HG03575 (cell line): ENCODE results near the gene WSCD2.

ENCODE experiments used
- ATAC-seq: cut with Tn5 transposase; IDR thresholded peaks from one replicate; pipeline ENCODE4 v1.9.1; 2021; ENCODE audit not compliant: unreplicated experiment, insufficient number of reproducible peaks, low FRiP score; ENCODE audit errors: extremely low read depth

Gene WSCD2

DNA sequence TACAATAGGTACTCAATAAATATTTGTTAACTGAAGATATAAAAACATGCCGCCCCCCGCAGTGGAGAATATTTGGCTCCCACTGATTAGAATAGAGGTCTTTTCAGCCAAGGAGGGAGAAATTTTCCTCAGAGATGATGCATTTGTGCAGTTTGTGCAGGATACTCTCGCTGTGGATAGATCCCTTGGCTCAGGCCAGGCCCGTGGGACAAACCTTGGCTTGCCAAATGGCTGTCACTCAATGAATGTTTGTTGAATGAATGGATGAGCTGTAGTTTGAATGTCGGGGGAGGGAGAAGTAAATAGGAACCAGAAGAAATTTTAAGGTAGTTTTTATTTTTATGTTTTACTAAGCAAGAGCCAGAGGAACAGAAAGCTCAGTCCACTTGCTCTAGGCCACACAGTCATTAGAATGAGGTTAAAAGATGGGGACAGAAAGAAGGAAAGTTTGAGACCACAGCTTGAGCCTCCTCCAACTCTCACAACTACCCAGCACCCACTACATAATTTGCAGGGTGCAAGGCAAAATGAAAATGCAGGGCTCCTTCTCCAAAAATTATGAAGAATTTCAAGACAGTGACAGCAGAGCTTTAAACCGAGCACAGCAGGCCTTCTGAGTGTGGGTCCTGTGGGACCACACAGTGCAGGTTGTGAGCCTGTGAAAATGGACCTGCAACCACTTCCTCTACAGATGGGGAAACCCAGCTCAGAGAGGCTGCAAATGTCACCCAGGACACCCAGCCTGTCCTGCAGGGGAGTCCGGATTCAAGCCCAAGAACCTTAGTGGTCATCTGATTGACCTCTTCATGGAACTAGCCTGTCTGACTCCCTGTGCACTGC is 51.4 kb downstream of the WSCD2 start:
- no peak for ATAC-seq

GRCh38 chr12:108181095-108181454 is 52.0 kb downstream of the WSCD2 start:
- no peak for ATAC-seq

DNA sequence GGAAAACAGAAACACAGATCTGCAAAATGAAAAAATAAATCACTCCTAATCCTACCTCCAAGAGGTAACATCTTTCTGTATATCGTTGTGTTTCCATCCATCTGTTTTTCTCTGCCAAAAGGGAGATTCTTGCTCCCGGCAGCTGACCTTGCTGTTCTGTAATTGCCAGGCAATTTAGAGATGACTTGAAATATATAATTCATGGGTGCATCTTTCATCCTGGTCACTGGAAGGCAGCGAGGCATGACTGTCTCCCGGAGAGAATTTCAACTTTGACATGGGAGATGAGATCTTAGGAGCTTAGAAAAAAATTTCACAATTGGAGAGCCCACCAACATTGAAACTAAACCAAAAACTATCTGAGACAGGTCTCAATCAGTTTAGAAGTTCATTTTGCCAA is 53.0 kb downstream of the WSCD2 start:
- ATAC-seq, result no peak

GRCh38 chr12:108185002-108185401 is 55.9 kb downstream of the WSCD2 start:
- ATAC-seq, result no peak

GRCh38 chr12:108187831-108188230 is 58.7 kb downstream of the WSCD2 start:
- ATAC-seq, result no peak

DNA sequence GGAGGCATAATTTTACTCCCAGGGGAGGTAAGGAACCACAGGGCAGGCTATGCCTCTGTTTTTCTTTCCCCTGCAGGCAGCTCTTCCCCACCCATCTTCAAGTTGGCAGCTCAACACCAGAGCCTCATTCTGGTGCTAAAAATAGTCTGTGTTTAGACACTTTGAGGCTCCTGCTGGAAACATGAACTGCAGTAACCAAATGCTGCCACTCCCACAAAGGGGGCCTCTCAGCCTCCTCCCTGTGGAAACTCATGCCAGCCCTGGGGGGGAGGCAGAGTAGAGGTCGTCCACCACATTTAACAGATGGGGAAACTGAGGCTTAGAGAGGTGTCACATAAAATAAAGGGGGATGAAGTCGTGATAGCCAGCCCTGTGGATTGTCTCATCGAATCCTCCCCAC is 61.4 kb downstream of the WSCD2 start:
- ATAC-seq, result no peak

DNA sequence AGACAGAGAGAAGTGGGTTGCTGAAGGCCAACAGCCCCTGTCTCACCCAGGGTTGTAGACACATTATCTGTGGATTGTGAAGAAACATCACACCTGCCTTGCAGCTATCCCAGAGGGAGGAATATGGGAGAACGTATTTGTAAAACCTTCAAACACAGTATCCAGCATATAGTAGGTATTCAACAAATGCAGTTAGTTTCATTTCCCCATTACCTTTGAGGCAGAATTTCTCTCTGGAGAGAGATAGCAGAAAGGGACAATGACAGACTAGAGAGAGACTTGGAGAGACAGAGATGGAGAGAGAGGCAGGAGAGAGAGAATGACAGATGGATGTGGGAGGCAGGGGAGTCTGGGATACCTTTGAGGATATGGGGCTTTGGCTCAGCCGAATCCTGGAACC is 62.0 kb downstream of the WSCD2 start:
- ATAC-seq, result no peak

DNA sequence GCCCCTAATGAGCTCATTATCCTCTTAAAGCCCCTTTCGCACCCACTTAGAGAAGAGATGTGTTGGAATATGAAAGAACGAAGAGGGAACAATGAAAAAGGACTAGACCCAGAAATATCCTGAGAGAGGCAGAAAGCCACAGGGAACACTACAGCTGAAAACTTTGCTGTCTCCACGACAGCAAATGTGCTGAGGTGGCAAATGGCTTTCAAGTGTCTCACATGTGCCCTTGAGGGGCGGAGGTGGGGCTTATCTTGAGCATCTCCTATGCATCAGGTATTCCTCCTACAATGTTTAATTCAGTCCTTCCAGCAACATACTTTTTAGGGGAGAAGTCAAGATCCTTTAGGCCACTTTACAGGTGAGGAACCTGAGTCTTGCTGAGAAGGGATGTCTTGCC is 62.9 kb downstream of the WSCD2 start:
- no peak for ATAC-seq

DNA sequence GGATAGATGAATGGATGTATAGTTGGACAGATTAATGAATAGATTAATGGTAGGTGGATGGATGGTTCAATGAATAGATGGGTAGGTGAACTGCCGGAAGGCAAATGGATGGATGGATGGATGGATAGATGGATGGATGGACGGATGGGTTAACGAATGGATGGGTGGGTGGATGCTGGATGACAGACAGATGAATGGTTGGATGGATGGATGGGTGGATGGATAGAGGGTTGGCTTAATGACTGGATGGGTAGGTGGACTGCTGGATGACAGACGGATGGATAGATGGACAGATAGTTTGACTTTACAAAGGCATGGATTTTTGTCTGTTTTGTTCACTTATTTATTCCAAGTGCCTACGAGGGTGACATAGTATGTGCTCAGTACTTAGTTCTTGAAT is 64.4 kb downstream of the WSCD2 start:
- no peak for ATAC-seq

- ATAC-seq, result no peak
These were observed 64.8 kb downstream of the WSCD2 start for GRCh38 chr12:108193917-108194316.

- no peak for ATAC-seq
These were observed 65.5 kb downstream of the WSCD2 start for GRCh38 chr12:108194585-108194984.

GRCh38 chr12:108196319-108196718 is 67.2 kb downstream of the WSCD2 start:
- ATAC-seq, result no peak

GRCh38 chr12:108196921-108197320 is 67.8 kb downstream of the WSCD2 start:
- ATAC-seq, result no peak

GRCh38 chr12:108198043-108198442 is 69.0 kb downstream of the WSCD2 start:
- ATAC-seq, result no peak

GRCh38 chr12:108199106-108199505 is 70.0 kb downstream of the WSCD2 start:
- ATAC-seq, result no peak

DNA sequence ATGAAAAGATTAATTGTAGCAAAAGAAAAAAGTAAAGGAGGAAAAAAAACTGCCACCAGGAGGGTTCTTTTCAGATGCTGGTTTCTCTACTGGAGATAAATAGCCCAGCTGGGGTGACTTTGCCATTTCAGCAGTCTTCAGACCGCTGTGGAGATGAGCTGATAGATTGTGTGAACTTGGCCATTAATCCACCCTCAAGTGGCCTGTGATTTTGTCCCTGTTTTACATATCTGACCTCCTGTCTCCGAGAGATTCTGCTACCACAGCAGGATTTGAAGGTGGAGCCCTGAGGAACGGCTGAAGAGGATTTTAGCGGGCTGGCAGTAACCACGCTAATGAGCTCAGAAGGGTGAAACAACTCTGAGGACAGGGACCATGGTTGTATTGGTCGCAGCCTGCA is 72.7 kb downstream of the WSCD2 start:
- ATAC-seq, result no peak

DNA sequence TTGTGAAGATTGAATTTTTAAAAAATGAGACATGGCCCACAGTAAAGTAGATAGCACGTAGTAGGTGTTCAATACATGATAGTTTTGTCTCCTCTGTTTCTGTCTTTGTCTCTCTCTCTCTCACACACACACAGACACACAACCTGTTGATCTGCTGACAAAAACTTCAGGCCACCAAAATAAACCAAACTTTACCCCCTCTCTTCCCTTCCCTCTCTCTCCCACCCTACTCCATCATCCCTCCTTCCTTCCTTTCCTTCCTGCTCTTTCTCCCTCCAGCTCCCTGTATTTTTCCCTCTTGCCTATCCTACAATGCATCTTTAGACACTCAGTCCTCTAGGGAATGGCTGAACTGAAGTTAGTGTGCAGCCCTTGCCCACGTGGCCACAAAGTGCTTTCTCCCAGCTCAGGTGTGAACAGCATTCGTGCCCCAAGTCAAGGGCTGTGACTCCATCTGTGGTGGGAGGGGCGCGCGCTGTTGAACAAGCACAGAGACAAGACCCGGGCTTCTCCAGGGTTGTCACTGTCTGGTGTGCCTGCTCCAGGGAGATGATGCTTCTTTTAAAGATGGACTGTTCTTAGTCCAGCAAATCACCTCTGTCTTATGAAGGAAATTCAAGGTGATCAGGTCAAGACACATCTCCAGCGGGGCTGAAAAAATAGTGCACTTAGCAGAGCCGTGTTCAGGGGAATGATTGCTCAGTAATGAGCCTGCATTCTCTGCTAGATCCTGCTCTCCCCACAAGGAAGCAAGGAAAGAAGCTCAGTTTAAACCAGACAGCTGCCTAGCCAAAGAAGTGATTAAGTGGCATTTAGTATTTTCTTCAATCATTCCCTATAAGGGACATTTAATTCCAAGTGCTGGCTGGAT is 75.3 kb downstream of the WSCD2 start:
- ATAC-seq, result no peak

DNA sequence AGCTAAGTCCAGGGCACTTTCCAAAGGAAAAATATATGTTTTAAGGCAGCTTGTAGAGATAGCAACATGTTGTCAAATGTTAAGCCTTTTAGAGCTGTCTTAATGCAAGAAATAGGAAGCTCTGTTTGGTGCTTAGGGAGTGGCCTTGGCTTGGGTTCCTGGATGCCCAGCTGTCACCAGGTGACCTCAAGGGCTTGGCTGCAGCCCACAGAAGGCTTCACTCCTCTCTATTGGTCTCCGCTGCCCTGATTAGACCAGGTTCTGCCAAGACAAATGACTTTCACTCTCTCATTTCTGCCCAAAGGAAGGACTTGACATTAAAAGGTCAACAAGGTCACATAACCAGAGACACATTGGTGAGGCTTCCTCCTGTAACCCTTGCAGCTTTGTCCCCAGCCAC is 76.8 kb downstream of the WSCD2 start:
- ATAC-seq, result no peak

DNA sequence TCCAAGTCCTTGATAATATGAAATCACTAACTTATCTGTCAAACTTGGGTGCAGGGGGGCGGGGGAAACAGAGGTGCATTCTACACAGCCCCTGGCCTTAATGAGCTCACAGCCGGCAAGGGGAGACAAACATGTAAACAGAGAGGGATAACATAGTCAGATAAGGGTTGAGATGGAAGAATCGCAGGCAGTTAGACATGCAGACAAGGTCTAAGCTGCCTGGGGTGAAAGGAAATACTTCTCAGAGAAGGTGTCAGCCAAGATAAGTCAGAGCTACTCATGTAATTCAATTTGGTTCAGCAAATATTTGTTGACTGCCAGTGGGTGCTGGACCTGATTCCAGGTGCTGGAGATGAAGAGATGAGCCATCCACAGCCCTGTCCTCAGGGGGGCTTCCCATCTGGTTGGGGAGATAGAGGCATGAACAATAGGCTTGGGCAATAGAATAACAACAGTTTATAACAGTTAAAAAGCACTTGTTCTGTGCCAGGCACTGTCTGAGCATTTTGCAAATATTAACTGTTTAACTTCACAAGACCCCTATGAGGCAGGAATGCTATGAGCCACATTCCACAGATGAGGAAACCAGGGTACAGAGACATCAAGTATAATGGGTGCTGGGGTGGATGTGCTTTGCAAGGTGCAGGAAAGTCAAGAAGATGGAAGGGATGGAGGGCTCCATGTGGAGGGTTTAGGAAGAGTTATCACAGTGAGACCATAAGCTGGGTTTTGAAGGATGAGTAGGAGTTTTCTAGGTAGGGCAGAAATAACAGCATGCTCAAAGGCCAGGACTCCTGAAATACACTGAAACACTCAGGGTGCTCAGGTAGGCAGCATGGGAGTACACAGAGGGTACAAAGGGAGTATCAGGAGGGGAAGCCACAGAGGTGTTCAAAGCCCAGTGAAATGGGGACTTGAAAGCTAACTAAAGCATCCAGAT is 79.0 kb downstream of the WSCD2 start:
- ATAC-seq, result no peak
